HAP-1 (cell line): Measurements from ENCODE around the gene CDC42SE2.
"Not testable (repeated sequence)": the region's sequence is repeated elsewhere in the genome, so short reads cannot be mapped to it uniquely, and the experiment has no call there.

ENCODE experiments used
- DNase-seq, 2 experiments: peaks; one replicate each; pipeline ENCODE4 v3.0.0-alpha.2; 2016 to 2020; ENCODE audit warnings: low spot score in 2 of 2
- H3K27me3 ChIP-seq: fragments of 250-450 bp; sonication (Bioruptor Pico); 2 replicates; pipeline ENCODE4 v1.5.1; 2020; ENCODE audit warnings: low read depth, mild to moderate bottlenecking, moderate library complexity
- H3K36me3 ChIP-seq: fragments of 250-450 bp; sonication (Bioruptor Pico); replicated peaks from 2 replicates; pipeline ENCODE4 v1.5.1; 2020; ENCODE audit warnings: mild to moderate bottlenecking
- H3K4me1 ChIP-seq: fragments of 250-450 bp; sonication (Bioruptor Pico); 2 replicates; pipeline ENCODE4 v1.5.1; 2020; ENCODE audit warnings: mild to moderate bottlenecking
- H3K4me3 ChIP-seq: fragments of 250-450 bp; sonication (Bioruptor Pico); 2 replicates; pipeline ENCODE4 v1.5.1; 2020; ENCODE audit warnings: mild to moderate bottlenecking, moderate library complexity
- H3K9me3 ChIP-seq: fragments of 250-450 bp; sonication (Bioruptor Pico); 2 replicates; pipeline ENCODE4 v1.5.1; 2020; ENCODE audit warnings: mild to moderate bottlenecking, moderate library complexity
- in situ Hi-C: fragments of 300-500 bp; cut with MboI; formaldehyde crosslinking; loops from 3 replicates; pipeline ENCODE4 v1.14.3; 2020; ENCODE audit warnings: low sequenced_read_pairs, inconsistent platforms, mixed read lengths

CDC42SE2 gene

DNA sequence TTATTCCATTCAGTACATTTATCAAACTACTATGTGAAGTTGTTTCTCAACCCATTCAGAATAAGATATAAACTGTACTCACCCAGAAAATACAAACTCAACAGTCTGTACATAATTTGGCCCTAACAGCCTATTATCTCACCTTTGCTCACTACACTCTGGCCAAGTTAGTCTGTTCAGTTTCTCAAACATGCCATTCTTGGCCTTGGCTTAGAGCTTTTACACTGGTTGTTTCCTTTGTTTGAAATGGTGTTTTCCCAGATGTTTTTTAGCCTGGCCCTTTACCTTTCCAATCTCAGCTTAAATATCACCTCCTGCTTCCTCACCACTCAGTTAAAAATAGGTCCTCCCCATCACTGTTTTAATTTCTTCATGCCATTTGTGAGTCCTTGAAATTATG, 13.6 kb downstream of the CDC42SE2 start:
- H3K4me3 ChIP-seq: no peak overlapping the region
- in situ Hi-C loops: no loop called here
- no peak for DNase-seq
- no peaks in the 10 kb centered on the region for H3K9me3 ChIP-seq
- H3K27me3 ChIP-seq: no peaks in the 10 kb centered on the region
- H3K4me1 ChIP-seq: peaks cover 23% of the 10 kb centered on the region
- H3K36me3 ChIP-seq: no peaks in the 10 kb centered on the region

DNA sequence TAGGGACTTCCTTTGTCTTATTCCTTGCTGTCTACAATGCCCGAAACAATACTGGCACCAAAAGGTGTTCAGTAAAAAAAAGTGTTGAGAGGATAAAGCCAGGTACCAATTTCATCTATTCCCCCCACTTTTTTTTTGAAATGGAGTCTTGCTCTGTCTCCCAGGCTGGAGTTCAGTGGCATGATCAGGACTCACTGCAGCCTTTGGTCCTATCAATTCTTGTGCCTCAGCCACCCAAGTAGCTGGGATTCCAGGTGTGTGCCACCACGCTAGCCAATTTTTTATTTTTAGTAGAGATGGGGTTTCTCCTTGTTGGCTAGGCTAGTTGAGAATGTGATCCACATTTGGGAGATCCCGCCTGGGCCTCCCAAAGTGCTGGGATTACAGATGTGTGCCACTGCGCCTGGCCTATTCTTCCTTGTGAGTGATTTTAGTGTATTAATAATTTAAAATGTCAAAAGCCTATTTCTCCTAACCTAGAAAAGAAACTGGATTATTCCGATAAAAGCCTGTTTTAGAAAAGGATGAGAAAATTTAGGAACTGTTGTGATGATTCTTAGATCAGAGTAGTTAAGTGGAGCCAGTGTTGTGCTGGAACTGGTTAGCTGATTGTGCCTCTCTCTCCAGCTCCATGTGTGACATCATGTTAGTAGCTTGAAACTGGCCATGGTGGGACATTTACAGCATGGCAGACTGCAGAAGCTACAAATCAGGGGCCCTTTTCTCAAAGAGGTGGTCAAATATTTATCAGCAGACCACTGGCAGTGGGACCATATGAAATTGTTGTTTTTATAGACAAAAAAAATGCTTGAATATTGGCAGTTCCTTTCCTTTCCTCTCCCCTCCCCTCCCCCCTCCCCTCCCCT, 14.3 kb downstream of the CDC42SE2 start:
- DNase-seq: no peak
- in situ Hi-C loops: no loop called here
- H3K36me3 ChIP-seq: no peaks in the 10 kb centered on the region

DNA sequence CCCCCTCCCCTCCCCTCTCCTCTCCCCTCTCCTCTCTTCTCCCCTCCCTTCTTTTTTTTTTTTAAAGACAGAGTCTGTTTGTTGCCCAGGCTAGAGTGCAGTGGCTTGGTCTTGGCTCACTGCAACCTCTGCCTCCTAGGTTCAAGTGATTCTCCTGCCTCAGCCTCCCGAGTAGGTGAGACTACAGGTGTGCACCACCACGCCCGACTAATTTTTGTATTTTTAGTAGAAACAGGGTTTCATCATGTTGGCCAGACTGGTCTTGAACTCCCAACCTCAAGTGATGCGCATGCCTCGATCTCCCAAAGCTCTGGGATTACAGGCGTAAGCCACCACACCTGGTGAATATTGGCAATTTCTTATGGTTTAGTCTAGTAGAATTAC, 14.9 kb downstream of the CDC42SE2 start:
- DNase-seq: peak in 1 of 2 experiments; percentile 16
- H3K9me3 ChIP-seq, in situ Hi-C loops, H3K27me3 ChIP-seq, H3K36me3 ChIP-seq, H3K4me3 ChIP-seq: not testable (repeated sequence)
- H3K4me1 ChIP-seq: peaks cover 23% of the 10 kb centered on the region

More for the DNA sequence above, 14.3 kb downstream of the CDC42SE2 start:
- Histone ChIP-seq H3K4me3 (no peak overlapping the region), H3K9me3 (no peaks in the 10 kb centered on the region), H3K27me3 (no peaks in the 10 kb centered on the region), H3K4me1 (peaks cover 23% of the 10 kb centered on the region)

DNA sequence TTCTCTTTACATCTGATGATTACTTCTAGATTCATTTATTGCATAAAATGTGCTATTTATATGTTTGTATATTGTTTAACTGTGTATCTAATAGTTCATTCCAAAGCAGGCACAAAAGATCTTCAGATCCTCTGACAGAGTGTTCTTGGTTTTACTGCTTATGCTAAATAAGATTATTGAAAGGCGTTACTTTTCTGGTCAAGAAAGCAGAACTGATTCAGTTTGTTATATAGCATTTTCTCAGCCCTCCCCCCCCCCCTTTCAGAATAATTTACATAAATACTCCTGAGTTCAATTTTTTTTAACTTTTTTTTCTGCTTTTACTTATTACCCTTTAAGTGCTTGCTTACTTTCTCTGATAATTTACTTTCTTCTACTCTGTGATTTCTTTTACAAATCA, 15.4 kb downstream of the CDC42SE2 start:
- Histone ChIP-seq H3K4me3 (no peak overlapping the region), H3K9me3 (no peaks in the 10 kb centered on the region), H3K4me1 (peaks cover 23% of the 10 kb centered on the region), H3K27me3 (no peaks in the 10 kb centered on the region), H3K36me3 (no peaks in the 10 kb centered on the region)
- peak in 1 of 2 experiments; percentile 77 for DNase-seq
- in situ Hi-C loops: no loop called here

DNA sequence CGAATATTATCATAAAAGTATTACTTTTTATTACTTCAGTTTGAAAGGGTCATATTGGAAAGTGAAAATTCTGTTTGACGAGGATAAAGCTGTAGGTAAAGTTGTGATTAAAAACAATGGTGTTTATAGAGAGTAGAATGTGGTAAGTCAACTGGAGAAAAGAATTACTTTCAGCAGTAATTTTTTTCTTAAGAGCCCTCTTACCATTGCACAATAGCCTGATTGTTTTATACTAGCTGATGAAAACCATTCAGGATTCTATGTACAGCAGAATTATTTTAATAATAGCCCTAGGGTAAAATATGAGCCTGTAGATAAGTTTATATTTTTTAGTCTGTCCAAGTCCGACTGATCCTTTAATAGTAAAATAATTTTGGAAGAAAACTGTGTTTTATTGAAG, 16.6 kb downstream of the CDC42SE2 start:
- H3K36me3 ChIP-seq: no peaks in the 10 kb centered on the region
- peaks cover 23% of the 10 kb centered on the region for H3K4me1 ChIP-seq
- no peaks in the 10 kb centered on the region for H3K27me3 ChIP-seq
- in situ Hi-C loops: no loop called here
- no peaks in the 10 kb centered on the region for H3K9me3 ChIP-seq
- H3K4me3 ChIP-seq: no peak overlapping the region
- no peak for DNase-seq

DNA sequence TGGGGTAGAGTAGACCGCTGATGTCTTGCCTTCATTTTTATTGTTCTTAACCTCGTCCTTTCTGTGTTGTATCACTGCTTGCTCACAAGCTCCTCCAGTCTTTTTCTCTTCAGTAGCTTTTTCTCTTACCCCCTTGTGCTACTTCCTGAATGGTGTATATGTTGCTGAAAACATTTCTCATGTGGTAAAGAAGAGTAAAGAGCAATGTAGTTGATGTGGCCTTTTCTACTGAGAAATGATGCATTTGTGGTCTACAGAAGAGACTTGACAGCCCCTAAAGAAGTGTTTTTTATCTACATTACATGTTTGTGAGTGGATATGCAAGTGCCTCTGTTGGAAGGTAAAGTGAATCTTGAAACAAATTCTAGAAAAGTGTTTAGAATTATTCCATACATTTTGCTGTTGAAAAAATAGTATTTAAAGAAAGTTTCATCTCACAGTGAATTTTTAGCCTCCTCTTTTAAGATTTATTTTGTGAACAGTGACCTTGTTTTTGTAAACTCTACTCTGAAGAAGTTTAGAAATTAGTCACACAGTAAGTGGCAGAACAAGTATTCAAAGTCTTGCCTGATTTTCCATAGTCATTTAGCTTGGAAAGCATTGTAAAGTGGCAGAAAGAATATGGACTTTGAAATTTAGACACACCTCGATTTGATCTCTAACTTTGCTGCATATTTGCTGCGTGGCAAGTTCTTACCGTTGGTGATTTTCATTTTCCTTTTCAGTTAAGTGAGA, 17.4 kb downstream of the CDC42SE2 start:
- peaks cover 23% of the 10 kb centered on the region for H3K4me1 ChIP-seq
- in situ Hi-C loops: no loop called here
- no peaks in the 10 kb centered on the region for H3K36me3 ChIP-seq
- H3K9me3 ChIP-seq: no peaks in the 10 kb centered on the region
- H3K27me3 ChIP-seq: no peaks in the 10 kb centered on the region
- no peak for DNase-seq
- H3K4me3 ChIP-seq: no peak overlapping the region

DNA sequence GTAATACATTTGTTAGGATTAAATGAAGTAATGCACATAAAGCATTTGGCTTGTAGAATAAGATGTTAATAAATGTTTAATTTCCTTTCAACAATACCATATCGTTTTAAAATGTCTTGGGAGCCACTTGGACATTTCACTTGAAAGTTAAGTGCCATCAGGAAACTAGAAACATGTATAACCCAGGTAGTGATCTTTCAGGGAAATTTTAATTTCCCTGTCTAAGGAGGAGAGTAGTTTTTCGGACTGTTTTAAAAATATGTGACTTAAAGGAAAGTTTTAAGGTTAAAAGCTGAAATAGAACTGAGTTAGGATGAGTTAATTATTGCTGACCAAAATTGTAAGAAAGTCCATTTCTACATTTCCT, 18.0 kb downstream of the CDC42SE2 start:
- in situ Hi-C loops: no loop called here
- H3K4me3 ChIP-seq: no peak overlapping the region
- DNase-seq: no peak
- no peaks in the 10 kb centered on the region for H3K9me3 ChIP-seq
- H3K27me3 ChIP-seq: no peaks in the 10 kb centered on the region
- peaks cover 23% of the 10 kb centered on the region for H3K4me1 ChIP-seq
- H3K36me3 ChIP-seq: no peaks in the 10 kb centered on the region

DNA sequence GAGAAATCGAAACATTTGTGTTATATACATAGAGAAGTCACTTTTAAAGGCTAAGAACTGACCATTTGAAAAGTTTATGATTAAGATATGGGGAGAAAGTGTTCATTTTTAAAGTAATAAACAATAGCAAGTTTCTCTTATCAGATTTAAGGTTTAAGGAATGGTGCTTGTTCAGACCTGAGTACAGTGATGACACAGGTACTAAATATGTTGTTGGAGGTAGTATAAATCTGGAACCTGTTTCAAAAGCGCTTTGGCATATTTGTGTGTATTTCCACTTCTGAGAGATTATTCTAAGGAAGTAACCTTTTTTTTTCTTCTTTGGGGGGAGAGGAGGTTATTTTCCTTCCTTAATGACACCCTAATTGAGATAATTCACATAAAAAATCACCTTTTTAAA, 18.4 kb downstream of the CDC42SE2 start:
- in situ Hi-C loops: no loop called here
- peaks cover 23% of the 10 kb centered on the region for H3K4me1 ChIP-seq

DNA sequence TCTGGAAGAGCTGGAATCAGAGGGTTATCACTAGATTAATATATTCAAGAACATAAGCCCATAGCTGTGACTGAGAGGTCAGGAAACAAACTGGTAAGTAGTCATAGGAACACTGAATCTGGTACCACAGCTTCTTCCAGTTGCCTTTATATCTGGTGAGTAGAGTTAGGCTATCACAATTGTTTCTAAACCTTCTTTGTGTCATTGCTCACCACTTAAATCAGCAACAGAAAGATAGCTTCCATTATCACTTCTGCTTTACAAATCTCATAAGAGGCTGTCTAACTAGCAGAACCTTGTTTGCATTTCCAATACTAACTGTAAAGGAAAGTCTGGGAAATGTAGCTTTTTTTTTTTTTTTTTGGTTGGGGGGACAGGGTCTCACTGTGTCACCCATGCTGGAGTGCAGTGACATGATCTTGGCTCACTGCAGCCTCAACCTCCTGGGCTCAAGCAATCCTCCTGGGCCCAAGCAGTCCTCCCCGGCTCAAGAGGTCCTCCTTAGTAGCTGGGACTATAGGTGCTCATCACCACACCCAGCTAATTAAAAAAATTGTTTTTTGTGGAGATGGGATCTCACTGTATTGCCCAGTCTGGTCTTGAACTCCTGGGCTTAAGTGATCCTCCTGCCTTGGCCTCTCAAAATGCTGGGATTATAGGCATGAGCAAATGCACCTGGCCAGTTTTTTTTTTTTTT, 22.0 kb downstream of the CDC42SE2 start:
- Histone ChIP-seq H3K9me3 (no peaks in the 10 kb centered on the region), H3K27me3 (no peaks in the 10 kb centered on the region), H3K36me3 (no peaks in the 10 kb centered on the region), H3K4me3 (no peak overlapping the region), H3K4me1 (peaks cover 4% of the 10 kb centered on the region)
- no peak for DNase-seq
- in situ Hi-C loops: no loop called here

More for the DNA sequence above, 18.4 kb downstream of the CDC42SE2 start:
- DNase-seq: no peak
- Histone ChIP-seq H3K9me3 (no peaks in the 10 kb centered on the region), H3K36me3 (no peaks in the 10 kb centered on the region), H3K4me3 (no peak overlapping the region), H3K27me3 (no peaks in the 10 kb centered on the region)

DNA sequence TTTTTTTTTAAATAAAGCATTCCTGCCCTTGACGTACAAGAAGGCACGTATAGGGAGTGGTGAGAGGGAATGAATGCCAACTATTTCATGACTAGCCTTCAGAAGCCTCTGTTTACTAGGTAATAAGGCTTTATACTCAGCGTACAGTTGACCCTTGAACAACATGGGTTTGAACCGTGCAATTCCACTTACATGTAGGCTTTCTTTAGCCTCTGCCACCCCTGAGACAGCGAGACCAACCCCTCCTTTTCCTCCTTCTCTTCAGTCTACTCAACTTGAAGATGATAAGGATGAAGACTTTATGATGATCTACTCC, 22.5 kb downstream of the CDC42SE2 start:
- no peak for DNase-seq
- no peaks in the 10 kb centered on the region for H3K27me3 ChIP-seq
- H3K4me1 ChIP-seq: no peaks in the 10 kb centered on the region; the same call in 1 of the 2 replicates
- H3K4me3 ChIP-seq: no peak overlapping the region
- no peaks in the 10 kb centered on the region for H3K9me3 ChIP-seq
- in situ Hi-C loops: no loop called here
- no peaks in the 10 kb centered on the region for H3K36me3 ChIP-seq

DNA sequence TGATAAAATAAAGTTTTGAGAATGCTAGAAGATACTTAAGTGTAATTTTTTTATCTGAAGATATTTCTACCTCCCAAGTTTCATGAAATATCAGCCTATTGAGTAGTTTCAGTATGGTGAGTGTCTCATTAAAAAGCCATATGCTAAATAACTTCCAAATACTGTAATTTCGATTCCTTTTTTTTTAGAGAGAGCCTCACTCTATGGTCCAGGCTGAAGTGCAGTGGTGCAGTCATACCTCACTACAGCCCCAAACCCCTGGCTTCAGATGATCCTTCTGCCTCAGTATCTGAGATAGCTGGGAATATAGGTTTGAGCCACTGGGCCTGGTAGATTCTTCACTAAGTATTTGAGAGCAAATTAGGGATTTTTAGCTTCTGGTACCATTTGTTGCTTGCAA, 24.5 kb downstream of the CDC42SE2 start:
- no peak for DNase-seq
- in situ Hi-C loops: no loop called here
- Histone ChIP-seq H3K36me3 (no peaks in the 10 kb centered on the region), H3K9me3 (no peaks in the 10 kb centered on the region), H3K4me3 (no peak overlapping the region), H3K27me3 (no peaks in the 10 kb centered on the region), H3K4me1 (no peaks in the 10 kb centered on the region)

DNA sequence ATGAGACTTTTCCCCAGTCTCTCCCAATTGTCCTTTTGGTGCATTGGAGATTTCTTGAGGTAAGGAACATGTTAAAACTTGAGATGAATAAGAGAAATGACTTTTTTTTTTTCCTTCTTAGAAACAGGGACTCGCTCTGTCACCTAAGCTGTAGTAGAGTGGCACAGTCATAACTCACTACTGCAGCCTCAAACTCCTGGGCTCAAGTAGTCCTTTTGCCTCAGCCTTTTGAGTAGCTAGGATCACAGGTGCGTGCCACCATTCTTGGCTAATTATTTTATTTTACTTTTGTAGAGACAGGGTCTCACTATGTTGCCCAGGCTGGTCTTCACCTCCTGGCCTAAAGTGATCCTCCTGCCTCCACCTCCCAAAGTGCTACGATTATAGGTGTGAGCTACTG, 25.9 kb downstream of the CDC42SE2 start:
- in situ Hi-C loops: no loop called here
- Histone ChIP-seq H3K4me1 (no peaks in the 10 kb centered on the region), H3K36me3 (no peaks in the 10 kb centered on the region), H3K9me3 (no peaks in the 10 kb centered on the region), H3K27me3 (no peaks in the 10 kb centered on the region), H3K4me3 (no peak overlapping the region)
- no peak for DNase-seq

DNA sequence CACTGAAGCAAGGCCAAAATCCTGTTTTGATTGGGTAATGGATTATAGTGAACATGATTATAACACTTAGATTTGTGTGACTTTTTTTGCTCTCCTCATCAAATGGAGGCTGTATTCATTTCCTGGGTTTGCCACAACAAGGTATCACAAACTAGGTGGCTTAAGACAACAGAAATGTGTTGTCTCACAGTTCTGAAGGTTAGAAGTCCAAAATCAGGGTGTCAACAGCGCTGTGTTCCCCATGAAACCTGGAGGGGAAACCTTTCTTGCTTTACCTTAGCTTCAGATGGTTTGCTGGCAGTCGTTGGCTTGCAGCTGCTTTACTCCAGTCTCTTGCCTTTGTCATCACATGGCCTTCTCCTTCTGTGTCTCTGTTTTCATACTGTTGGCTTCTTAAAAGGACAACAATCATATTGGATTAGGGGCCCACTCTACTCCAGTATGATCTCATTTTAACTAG, 32.4 kb downstream of the CDC42SE2 start:
- Histone ChIP-seq H3K36me3 (no peaks in the 10 kb centered on the region), H3K4me1 (0 out of 2 replicates have a peak, but pooled peaks cover 3% of the 10 kb centered on the region)

DNA sequence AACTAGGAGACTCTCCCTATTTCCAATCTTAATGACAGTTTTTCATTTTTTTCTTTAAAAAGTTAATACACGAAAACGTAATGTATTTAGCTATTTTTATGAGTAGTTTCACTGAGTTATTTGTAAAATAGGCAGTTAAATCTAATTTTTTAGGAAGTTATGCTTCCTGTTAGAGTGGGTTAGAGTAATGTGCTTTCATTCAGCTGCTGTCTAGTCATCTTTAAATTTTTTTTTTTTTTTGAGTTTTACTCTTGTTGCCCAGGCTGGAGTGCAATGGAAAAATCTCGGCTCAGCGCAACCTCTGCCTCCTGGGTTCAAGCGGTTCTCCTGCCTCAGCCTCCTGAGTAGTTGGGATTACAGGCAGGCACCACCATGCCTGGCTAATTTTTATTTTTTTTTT, 34.0 kb downstream of the CDC42SE2 start:
- no peaks in the 10 kb centered on the region for H3K36me3 ChIP-seq
- no peak for DNase-seq
- H3K27me3 ChIP-seq: no peaks in the 10 kb centered on the region
- in situ Hi-C loops: no loop called here
- no peak overlapping the region for H3K4me3 ChIP-seq
- peaks cover 10% of the 10 kb centered on the region for H3K4me1 ChIP-seq
- H3K9me3 ChIP-seq: no peaks in the 10 kb centered on the region

More for the DNA sequence above, 32.4 kb downstream of the CDC42SE2 start:
- Histone ChIP-seq H3K9me3 (no peaks in the 10 kb centered on the region), H3K4me3 (no peak overlapping the region), H3K27me3 (no peaks in the 10 kb centered on the region)
- in situ Hi-C loops: no loop called here
- DNase-seq: no peak
